GM19193 (cell line): ENCODE data around the gene ADPRS.

ENCODE experiments used
- POLR2A ChIP-seq: IDR thresholded peaks from 4 replicates; pipeline ENCODE4 v1.6.1; 2011; ENCODE audit not compliant: insufficient read depth, insufficient read length; ENCODE audit errors: extremely low read depth

ADPRS gene

GRCh38 chr1:36128126-36128904, 39.6 kb downstream of the ADPRS start:
- TF ChIP-seq POLR2A, result no peak

DNA sequence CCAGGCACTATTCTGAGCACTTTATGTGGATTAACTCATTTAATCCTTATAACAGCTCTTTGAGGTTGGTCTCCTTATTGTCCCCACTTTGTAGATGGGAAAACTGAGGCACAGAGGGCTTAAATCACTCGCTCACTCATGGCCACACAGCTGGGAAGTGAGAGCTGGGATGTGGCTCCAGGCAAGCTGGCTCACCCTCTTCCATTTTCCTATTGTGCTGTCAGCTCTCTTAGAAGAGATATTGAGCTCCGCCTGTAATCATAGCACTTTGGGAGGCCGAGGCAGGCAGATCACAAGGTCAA, 40.2 kb downstream of the ADPRS start:
- TF ChIP-seq POLR2A, result no peak

GRCh38 chr1:36132029-36132428, 43.3 kb downstream of the ADPRS start:
- no peak for TF ChIP-seq POLR2A

DNA sequence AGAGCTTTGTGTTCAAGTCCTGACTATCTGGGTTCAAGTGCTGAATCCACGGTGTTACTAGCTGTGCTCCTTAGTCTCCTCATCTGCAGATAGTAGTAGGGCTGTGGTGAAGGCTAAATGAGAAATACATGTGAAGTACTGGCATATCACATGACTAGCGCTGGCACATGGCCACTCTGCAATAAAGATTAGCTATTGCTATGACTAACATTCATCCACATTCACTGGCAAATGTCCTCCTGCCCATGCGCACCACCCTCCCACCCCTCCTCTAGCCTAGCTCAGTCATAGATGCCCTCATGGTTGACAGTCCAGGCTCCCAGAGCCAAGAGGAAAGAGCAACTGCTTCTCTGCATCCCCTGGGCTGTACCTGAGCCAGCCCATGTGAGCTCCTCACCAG, 44.8 kb downstream of the ADPRS start:
- no peak for TF ChIP-seq POLR2A

DNA sequence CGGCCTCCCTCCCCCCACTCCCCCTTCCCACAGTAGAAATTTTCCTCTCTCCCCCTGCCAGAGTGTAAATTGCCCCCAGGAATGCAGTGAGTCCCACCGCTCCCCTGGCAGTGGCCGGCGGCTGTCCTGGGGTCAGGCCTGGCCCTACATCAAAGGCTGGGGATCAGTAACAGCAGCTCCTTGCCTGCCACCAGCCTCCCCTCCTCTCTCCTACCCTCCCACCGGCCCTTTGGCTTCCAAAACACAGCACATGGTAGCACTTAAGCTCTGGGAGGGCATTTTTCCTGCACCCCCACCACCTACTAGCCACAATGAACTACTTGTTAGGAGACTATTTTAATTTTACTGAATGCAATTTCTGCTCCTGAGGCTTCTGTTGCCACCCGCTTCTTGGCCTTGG, 45.3 kb downstream of the ADPRS start:
- TF ChIP-seq POLR2A, result no peak

GRCh38 chr1:36134505-36135329, 46.0 kb downstream of the ADPRS start:
- TF ChIP-seq POLR2A, result no peak

GRCh38 chr1:36135330-36135667, 46.6 kb downstream of the ADPRS start:
- TF ChIP-seq POLR2A, result no peak

DNA sequence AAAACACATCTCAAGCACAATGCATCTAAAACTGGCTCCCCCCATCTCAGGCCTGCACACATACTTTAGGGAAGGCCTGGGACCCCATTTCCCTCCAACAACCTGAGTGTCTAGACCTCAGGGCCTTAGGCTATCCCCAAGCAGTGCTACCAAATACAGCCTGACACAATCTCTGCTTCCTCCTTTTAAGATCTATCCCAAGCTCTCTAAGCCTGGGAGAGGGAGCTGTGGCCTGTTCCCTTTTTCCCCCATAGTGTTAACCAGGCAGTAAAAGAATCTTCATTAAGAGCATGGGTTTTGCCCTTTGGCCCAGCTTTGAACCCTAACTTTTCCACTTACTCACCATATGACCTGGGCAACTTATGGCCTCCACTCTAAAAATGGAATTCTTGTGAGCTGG, 47.1 kb downstream of the ADPRS start:
- TF ChIP-seq POLR2A, result no peak

- no peak for TF ChIP-seq POLR2A
Measured at GRCh38 chr1:36136535-36136934, 47.8 kb downstream of the ADPRS start.

GRCh38 chr1:36137226-36137625, 48.5 kb downstream of the ADPRS start:
- no peak for TF ChIP-seq POLR2A

DNA sequence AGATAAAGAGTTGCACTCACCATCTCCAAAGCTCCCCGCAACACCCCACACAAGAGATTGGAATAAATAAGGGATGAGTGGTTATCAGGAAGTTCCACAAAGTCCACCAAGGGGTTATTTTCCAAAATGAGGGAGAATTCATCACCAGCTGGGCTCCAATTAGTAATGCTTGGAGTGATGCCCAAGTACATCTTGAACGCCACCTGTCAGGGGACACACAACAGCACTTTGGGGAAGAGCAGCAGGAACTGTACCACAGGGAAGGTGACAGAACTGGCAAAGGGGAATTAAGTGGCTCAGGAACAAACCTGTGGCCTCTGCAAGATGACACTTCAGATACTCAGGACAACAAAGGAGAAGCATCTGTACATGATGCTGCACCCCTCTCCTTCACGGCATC, 49.1 kb downstream of the ADPRS start:
- no peak for TF ChIP-seq POLR2A

- TF ChIP-seq POLR2A, result no peak
Measured at GRCh38 chr1:36139521-36139920, 50.8 kb downstream of the ADPRS start.

DNA sequence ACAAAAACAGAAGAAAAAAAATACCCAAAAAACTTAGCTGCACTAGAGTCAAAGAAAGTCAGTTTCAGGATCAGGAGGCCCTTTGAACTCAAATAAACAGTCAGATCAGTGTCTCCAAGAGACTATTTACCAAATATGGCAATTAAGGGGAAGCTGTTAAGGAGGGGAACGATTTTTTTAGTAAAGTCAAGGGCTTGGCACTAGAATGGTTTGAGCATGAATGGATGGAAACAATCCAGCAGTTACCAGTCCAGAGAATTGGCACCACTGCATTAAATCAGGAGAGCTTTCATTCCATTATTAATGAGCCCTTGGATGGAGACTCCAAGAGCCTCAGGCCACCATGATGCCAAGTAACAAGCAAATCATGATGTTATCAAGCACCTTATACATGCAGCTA, 53.4 kb downstream of the ADPRS start:
- no peak for TF ChIP-seq POLR2A

- TF ChIP-seq POLR2A, result no peak
Measured at GRCh38 chr1:36143424-36143823, 54.7 kb downstream of the ADPRS start.
